Thyroid gland (tissue), 4 donors: ENCODE data around the gene KCNMA1. TPM values are rescaled to one million over a fixed set of nuclear protein-coding genes. Genes with fewer than 3 reads are reported as not detected.

Experiments
- DNase-seq, 2 donors: peaks; one replicate each; pipeline ENCODE4 v3.0.0-alpha.2; 2019
- H3K27ac ChIP-seq, 3 donors: fragments of 200-600 bp; sonication (generic); 1 replicate in 2 of 3; 2 replicates in 1 of 3; pipeline ENCODE4 v1.5.1; 2016 to 2019; ENCODE audit warnings: mild to moderate bottlenecking in 1 of 3, moderate library complexity in 1 of 3
- H3K27me3 ChIP-seq: fragments of 200-600 bp; sonication (generic); one replicate; pipeline ENCODE4 v1.5.1; 2019
- H3K36me3 ChIP-seq, 2 donors: fragments of 200-600 bp; sonication (generic); one replicate each; pipeline ENCODE4 v1.5.1; 2016 to 2019
- H3K4me1 ChIP-seq, 2 donors: fragments of 200-600 bp; sonication (generic); one replicate each; pipeline ENCODE4 v1.5.1; 2017 to 2019
- H3K4me3 ChIP-seq, 3 donors: fragments of 200-600 bp; sonication (generic); replicated peaks in 1 of 3; 1 replicate in 2 of 3; 2 replicates in 1 of 3; pipeline ENCODE4 v1.5.1; 2016; ENCODE audit warnings: mild to moderate bottlenecking in 1 of 3
- H3K9me3 ChIP-seq: fragments of 200-600 bp; sonication (generic); one replicate; pipeline ENCODE4 v1.5.1; 2017
- POLR2A ChIP-seq, 2 donors: fragments of 450-650 bp; IDR thresholded peaks; one replicate each; pipeline ENCODE4 v1.6.1; 2017; ENCODE audit warnings: antibody characterized with exemption in 2 of 2, mild to moderate bottlenecking in 2 of 2, moderate library complexity in 1 of 2
- WGBS, 2 donors: methylation state at CpG; one replicate each; pipeline ENCODE4 v1.1.5; 2017; 5-methylcytosine and 5-hydroxymethylcytosine counted together
- intact Hi-C: fragments of 100-400 bp; cut with DNase I; formaldehyde crosslinking; loops from one replicate; pipeline ENCODE4 v1.15.1; 2023
- total RNA-seq, 4 donors: library from RNA; depleted of rRNA; stranded (reverse); fragments of >200 nt; gene quantifications; one replicate each; pipeline ENCODE4 v1.2.3, GENCODE V29; 2016
- TF ChIP-seq, protein P1 (sequence below), 6 experiments: fragments of 200-600 bp in 3 of 6; fragments of 450-650 bp in 3 of 6; sonication (generic) in 3 of 6; IDR thresholded peaks; one replicate each; pipeline ENCODE4 v1.5.1; 2016 to 2019; ENCODE audit warnings: antibody characterized with exemption in 6 of 6, mild to moderate bottlenecking in 2 of 6, inconsistent platforms in 1 of 6, moderate library complexity in 1 of 6

The KCNMA1 gene
- total RNA-seq, 4 donors from 2014 or later, result 2.5 to 5.1 (median 3.6) TPM

DNA sequence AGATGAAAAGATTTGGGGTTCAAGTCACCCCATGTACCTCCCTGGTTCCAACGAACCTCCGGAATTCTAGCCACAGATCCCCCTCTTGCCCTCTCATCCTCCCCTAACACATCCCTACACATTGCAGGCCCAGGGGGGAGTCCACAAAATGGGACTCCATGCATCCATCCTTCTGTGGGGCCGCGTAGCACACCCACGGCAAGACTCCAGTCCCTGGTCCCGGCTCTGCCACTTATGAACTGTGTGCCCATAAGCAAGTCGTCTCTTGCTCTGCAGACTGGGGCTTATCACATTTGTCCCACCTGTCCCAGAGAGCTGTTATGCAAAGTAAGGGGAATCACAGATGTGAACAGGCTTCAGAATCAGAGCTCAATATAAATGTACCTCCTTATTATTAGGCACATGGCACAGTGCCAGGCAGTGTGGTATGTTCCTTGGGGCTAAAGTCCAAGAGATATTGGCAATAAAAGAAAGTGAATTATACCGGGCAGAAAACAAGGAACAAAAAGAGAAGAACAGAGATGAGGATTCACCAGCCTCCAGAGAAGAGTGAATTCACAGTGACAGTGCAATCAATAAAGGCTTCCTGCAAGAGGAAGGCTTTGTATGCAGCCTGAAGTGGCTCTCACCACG lies 73.9 kb downstream of the KCNMA1 start:
- no peak overlapping the region for H3K4me3 ChIP-seq
- intact Hi-C loops, result no loop called here
- no peak for DNase-seq
- WGBS, 2 donors, result 91 to 93% methylated on average over 9 of the region's 9 CpGs
- no peaks in the 10 kb centered on the region for H3K27me3 ChIP-seq
- H3K9me3 ChIP-seq, result no peaks in the 10 kb centered on the region
- TF ChIP-seq POLR2A (IDR thresholded peaks at IDR 0.05), result no peak
- TF ChIP-seq, protein P1, sequence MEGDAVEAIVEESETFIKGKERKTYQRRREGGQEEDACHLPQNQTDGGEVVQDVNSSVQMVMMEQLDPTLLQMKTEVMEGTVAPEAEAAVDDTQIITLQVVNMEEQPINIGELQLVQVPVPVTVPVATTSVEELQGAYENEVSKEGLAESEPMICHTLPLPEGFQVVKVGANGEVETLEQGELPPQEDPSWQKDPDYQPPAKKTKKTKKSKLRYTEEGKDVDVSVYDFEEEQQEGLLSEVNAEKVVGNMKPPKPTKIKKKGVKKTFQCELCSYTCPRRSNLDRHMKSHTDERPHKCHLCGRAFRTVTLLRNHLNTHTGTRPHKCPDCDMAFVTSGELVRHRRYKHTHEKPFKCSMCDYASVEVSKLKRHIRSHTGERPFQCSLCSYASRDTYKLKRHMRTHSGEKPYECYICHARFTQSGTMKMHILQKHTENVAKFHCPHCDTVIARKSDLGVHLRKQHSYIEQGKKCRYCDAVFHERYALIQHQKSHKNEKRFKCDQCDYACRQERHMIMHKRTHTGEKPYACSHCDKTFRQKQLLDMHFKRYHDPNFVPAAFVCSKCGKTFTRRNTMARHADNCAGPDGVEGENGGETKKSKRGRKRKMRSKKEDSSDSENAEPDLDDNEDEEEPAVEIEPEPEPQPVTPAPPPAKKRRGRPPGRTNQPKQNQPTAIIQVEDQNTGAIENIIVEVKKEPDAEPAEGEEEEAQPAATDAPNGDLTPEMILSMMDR (IDR thresholded peaks at IDR 0.05), result no peak
- H3K27ac ChIP-seq, result no peak overlapping the region
- no peaks in the 10 kb centered on the region for H3K36me3 ChIP-seq
- H3K4me1 ChIP-seq, result peaks cover 0 to 4% of the 10 kb centered on the region in 2 donors

DNA sequence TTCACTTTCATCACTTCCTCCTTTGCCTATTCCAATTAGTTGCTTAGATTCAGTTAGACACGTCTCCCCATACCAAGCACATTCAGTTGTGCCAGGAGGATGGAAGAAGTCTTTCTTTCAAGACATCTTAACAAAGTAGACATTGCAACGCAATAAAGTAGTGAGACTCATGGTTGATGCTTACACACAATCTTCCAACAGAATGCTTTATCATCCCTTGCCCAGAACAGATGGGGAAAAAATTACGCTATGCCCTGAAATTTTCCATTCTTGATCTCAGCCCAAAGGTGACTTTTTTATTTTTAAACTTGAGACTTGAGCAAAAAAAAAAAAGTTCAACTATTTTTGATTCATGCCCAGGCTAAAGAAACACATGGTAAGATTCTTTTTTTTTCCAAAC lies 74.9 kb downstream of the KCNMA1 start:
- no peaks in the 10 kb centered on the region for H3K36me3 ChIP-seq
- no peak overlapping the region for H3K4me3 ChIP-seq
- no peak for TF ChIP-seq POLR2A (IDR thresholded peaks at IDR 0.05)
- TF ChIP-seq, protein P1 (IDR thresholded peaks at IDR 0.05), result no peak
- DNase-seq, result no peak
- intact Hi-C loops, result no loop called here
- H3K27ac ChIP-seq, result no peak overlapping the region
- H3K9me3 ChIP-seq, result no peaks in the 10 kb centered on the region
- 83 to 89% methylated on average over 3 of the region's 3 CpGs for WGBS, 2 donors
- H3K4me1 ChIP-seq, result peaks cover 0 to 4% of the 10 kb centered on the region in 2 donors
- H3K27me3 ChIP-seq, result no peaks in the 10 kb centered on the region

DNA sequence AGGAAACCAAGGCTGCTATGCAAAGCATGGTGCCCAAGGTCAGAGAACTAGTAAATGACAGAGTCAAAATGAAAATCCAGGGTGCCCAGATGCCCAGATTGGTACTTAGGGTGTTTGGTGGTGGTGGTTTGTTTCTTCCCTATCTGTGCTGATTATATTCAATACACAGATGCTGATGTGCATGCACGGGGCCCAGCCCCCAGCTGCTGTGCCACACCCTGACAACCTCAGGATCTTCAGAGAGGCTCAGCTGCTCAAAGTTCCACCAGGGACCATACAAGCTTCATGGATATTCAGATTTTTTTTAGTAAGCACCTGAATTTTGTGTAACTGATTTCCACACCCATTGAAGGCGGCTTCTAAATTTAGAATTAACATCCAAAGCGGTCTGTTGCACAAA lies 75.6 kb downstream of the KCNMA1 start:
- H3K4me3 ChIP-seq, result no peak overlapping the region

DNA sequence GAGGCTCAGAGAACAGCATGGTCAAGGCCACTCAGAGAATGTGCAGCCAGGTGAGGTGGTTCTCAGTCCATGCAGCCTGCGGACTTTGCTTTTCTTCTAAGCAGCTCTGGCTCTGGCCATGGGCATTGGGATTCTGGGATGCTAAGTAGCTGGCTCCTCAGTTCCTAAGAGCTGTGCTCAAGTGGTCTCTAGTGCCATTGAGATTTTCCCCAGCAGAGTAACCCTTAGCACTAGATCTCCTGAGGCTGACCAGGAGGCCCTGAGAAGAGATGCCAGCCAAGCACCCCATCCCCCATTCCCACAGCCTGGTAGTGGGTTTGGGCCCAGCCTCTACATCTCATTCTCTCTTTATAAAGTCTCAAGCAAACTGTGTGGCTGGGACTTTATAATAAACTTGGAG lies 77.1 kb downstream of the KCNMA1 start:
- H3K27me3 ChIP-seq, result no peaks in the 10 kb centered on the region
- no peak overlapping the region for H3K4me3 ChIP-seq
- H3K4me1 ChIP-seq, result peaks cover 4 to 9% of the 10 kb centered on the region in 2 donors
- no peak overlapping the region for H3K27ac ChIP-seq
- WGBS, 2 donors, result 50 to 63% methylated on average over 1 of the region's 1 CpG
- DNase-seq, result peak; percentile 77 to 90
- no peaks in the 10 kb centered on the region for H3K9me3 ChIP-seq
- intact Hi-C loops, result no loop called here
- no peak for TF ChIP-seq POLR2A (IDR thresholded peaks at IDR 0.05)
- TF ChIP-seq, protein P1 (IDR thresholded peaks at IDR 0.05), result no peak
- no peaks in the 10 kb centered on the region for H3K36me3 ChIP-seq

More for the DNA sequence above, 75.6 kb downstream of the KCNMA1 start:
- no peaks in the 10 kb centered on the region for H3K9me3 ChIP-seq
- no peak overlapping the region for H3K27ac ChIP-seq
- WGBS, 2 donors, result 83 to 89% methylated on average over 3 of the region's 3 CpGs
- no peaks in the 10 kb centered on the region for H3K36me3 ChIP-seq
- H3K4me1 ChIP-seq, result peaks cover 0 to 4% of the 10 kb centered on the region in 2 donors
- TF ChIP-seq, protein P1 (IDR thresholded peaks at IDR 0.05), result no peak
- TF ChIP-seq POLR2A (IDR thresholded peaks at IDR 0.05), result no peak
- DNase-seq, result no peak
- H3K27me3 ChIP-seq, result no peaks in the 10 kb centered on the region
- intact Hi-C loops, result no loop called here

DNA sequence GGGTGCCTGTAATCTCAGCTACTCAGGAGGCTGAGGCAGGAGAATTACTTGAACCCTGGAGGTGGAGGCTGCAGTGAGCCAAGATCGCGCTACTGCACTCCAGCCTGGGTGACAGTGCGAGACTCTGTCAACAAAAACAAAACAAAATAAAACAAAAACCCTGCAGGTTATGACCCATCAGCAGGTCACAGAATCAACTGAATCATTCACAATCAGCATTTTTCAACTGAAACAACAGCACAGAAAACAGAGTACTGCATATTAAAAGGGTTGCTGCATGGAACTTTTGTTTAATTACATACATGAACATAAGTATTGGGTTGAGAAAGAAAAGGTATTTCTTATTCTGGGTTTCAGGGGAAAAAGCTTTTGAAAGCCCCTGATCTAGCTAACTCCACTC lies 77.6 kb downstream of the KCNMA1 start:
- Histone ChIP-seq H3K4me3 (no peak overlapping the region), H3K27ac (no peak overlapping the region), H3K27me3 (no peaks in the 10 kb centered on the region), H3K36me3 (no peaks in the 10 kb centered on the region), H3K9me3 (no peaks in the 10 kb centered on the region), H3K4me1 (peaks cover 8 to 13% of the 10 kb centered on the region in 2 donors)
- 57 to 67% methylated on average over 3 of the region's 3 CpGs for WGBS, 2 donors
- intact Hi-C loops, result no loop called here
- DNase-seq, result no peak
- TF ChIP-seq, protein P1 (IDR thresholded peaks at IDR 0.05), result no peak
- no peak for TF ChIP-seq POLR2A (IDR thresholded peaks at IDR 0.05)
